GM18517 (cell line): ENCODE measurements around the gene ACRBP.

Experiments
- ATAC-seq: cut with Tn5 transposase; IDR thresholded peaks from one replicate; pipeline ENCODE4 v1.9.1; 2021; ENCODE audit warnings: mild to moderate bottlenecking, moderate library complexity; ENCODE audit not compliant: unreplicated experiment

Gene ACRBP

DNA sequence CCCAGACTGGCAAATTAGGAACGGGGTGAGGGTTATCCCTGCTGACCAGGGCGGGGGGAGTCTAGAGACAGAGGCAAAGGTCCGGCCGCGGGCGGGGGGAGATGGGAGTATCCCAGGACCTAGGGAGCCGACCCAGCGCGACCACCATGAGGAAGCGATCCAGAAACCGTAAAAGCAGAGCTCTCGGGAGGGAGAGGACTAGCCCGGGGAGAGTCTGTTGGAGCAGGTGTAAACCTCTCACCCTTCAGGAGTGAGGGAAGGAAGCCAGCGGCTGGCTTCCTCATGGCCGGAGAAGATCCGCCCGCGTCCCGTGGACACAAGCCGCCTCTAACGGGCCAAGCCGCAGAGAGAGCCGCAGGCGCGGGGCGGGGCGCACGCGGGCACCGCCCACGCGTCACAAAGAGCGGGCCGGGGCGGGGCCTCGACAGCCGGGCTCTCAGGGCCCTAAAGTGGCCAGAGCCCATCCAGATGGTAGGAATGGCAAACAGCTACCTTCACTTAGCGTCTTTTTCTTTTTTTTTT lies at the start of gene ACRBP:
TSS of gene ACRBP (minus strand) at position 350 of the 522 bp plus-strand sequence. CDS start at position 284, 66 bp downstream.
- peak; percentile 57 for ATAC-seq

- no peak for ATAC-seq
Measured at GRCh38 chr12:6695313-6696045, 48.2 kb upstream of the ACRBP start.

GRCh38 chr12:6694701-6695100 lies 47.5 kb upstream of the ACRBP start:
- no peak for ATAC-seq

- no peak for ATAC-seq
Measured at GRCh38 chr12:6693832-6694355, 46.7 kb upstream of the ACRBP start.

DNA sequence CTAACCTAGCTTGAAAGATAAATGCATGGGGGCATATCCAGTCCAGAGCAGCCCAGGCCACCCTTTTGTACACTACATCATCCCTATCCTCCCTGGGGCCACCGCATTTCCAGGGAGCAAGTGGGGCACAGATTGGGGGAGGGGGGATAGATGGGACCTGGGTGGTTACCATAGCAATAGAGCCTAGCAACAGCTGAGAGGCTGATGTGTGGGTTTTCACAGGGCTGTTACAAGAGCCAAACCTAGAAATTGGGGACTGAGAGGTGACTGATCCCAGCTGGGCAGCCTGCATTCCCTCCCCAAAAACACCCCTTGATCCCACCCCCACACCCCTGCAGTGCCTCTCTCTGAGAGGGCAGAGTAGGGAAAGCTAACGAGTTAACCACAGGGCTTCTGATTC lies 45.7 kb upstream of the ACRBP start:
- ATAC-seq: no peak

DNA sequence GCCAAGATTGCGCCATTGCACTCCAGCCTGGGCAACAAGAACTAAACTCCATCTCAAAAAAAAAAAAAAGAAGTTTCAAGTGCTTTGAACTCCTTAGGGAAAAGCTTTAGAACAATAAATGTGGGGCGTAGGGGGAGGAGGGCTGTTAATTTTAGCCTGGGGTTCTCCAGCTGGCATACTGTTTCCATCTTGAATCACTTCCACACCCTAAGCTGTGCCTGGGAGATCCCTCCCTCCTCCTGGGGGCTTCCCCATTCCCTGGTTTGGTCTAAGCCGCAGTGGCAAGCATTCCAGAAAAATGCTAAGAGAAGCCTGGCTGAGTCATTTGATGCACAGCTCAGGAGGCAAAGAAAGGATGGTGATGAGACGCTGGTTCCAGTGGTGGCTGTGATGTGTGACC lies 44.2 kb upstream of the ACRBP start:
- no peak for ATAC-seq

GRCh38 chr12:6688999-6689882 lies 42.0 kb upstream of the ACRBP start, which contains the start of gene ZNF384:
TSS of gene ZNF384 (minus strand) at chr12:6689375. CDS start at chr12:6679520, 9,855 bp downstream.
- peak; percentile 72 for ATAC-seq

- ATAC-seq: peak; percentile 22
Measured at GRCh38 chr12:6688543-6688998, 41.3 kb upstream of the ACRBP start.

DNA sequence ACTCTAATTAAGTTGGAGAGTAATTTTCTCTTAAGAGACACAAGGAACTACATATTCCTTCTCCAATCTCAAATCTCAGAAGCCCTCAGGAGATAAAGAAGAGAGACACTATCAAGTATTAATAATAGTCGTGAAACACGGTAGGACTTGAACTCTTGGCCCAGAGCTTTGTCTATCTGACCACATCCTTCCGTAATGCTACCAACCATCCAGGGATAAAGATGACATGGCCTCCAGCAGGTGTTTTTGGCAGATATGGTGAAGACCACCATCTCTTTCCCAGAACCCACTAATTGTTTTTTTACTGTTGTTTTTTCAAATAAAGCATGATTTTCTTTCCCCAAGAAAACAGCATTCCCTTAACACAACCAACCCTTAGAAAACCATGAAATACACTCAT lies 38.6 kb upstream of the ACRBP start:
- ATAC-seq: no peak

- ATAC-seq: no peak
Measured at GRCh38 chr12:6684609-6685008, 37.4 kb upstream of the ACRBP start.

GRCh38 chr12:6676962-6677361 lies 29.7 kb upstream of the ACRBP start:
- ATAC-seq: no peak

GRCh38 chr12:6672143-6672542 lies 24.9 kb upstream of the ACRBP start:
- ATAC-seq: no peak

DNA sequence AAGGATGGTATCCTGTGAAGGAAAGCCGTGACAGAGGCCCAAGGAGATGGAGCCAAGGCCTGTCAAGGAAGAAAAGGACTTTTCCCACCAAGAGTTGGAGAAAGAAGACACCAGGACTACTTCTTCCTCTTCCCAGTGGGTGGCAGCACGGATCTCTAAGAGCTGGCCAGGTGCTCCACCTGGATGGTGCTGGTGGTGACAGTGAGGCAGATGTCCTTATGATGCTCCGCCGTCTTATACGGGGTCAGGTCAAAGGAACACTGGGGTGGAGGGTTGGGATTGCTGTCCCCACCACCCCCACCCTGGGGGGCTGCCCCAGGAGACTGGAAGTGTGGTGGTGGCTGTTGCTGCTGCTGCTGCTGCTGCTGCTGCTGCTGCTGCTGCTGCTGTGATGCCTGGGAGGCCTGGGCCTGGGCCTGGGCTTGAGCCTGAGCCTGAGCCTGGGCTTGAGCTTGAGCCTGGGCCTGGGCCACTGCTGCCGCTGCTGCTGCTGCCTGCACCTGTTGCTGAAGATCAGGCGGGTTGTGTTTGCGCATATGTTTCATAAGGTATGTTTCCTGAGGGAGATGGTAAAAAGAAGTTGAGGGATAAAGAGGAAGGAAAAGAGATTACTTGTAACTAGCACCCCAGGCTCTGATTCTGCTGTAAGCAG lies 20.5 kb upstream of the ACRBP start:
- no peak for ATAC-seq

- ATAC-seq: no peak
Measured at GRCh38 chr12:6666211-6666610, 19.0 kb upstream of the ACRBP start.

DNA sequence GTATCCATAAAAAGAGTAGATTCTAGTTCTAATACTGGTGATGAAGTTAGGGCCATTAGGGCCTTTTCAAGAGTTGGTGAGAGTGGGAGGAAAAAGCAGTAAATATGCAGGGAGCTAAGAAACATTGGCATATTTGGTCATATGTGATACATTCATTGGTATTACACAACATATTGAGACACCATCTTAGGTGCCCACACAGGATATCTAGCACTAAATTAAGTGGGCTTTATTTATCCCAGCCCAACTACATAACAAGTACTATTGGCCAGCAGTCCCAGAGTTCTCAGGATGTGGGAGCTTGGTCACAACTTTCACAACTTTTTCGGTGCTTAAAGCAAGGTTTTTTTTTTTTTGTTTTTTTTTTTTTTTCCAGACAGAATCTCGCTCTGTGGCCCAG lies 17.7 kb upstream of the ACRBP start:
- ATAC-seq: no peak

- ATAC-seq: peak; percentile 97
Measured at GRCh38 chr12:6662906-6663742, 15.9 kb upstream of the ACRBP start, which contains the start of gene ING4. TSS of gene ING4 (minus strand) at chr12:6663119. CDS start at chr12:6663101, 18 bp downstream.

DNA sequence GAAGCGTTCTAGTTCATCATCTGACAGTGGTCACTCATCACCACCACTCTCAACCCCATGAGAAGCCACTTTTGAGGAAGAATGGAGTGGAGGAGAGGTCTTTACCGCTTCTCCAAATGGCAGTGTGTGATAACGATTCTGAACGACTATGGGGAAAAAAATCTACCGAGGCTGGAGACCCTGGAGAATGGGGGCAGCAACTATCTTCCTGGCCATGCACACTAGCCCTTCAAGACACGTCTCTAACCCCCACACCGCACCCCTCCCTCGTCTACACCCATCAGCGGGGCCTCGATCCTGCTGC lies 15.3 kb upstream of the ACRBP start:
- no peak for ATAC-seq

DNA sequence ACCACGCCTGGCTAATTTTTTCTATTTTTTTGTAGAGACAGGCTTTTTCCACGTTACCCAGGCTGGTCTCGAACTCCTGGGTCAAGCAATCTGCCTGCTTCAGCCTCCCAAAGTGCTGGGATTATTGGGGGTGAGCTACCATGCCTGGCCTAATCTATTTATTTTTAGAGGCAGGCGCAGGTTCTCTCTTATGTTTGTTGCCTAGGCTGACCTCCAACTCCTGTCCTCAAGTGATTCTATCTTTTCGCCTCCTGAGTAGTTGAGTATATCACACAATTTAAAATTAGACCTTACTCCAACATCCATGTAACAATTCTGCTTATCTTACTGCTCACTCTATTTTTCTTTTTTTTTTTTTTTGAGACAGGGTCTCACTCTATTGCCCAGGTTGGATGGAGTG lies 6.8 kb upstream of the ACRBP start:
- ATAC-seq: no peak

- no peak for ATAC-seq
Measured at GRCh38 chr12:6653342-6653741, 6.1 kb upstream of the ACRBP start.

- no peak for ATAC-seq
Measured at GRCh38 chr12:6652391-6652790, 5.2 kb upstream of the ACRBP start.
